A549 (cell line): ENCODE data around the gene ELOB.

ENCODE experiments used
- CTCF ChIP-seq: fragments of >200 bp; sonication (Bioruptor Twin); formaldehyde crosslinking; IDR thresholded peaks from 3 replicates; pipeline ENCODE4 v1.5.1; 2016
- EP300 ChIP-seq, 2 experiments: fragments of >200 bp; sonication (Bioruptor Twin); formaldehyde crosslinking; IDR thresholded peaks; 2 replicates in 1 of 2; 3 replicates in 1 of 2; pipeline ENCODE4 v1.6.1; 2016 to 2017
- HOXA7 ChIP-seq: fragments of 250-450 bp; sonication (Bioruptor Pico); IDR thresholded peaks from 2 replicates; pipeline ENCODE4 v1.5.0; 2020; ENCODE audit warnings: mild to moderate bottlenecking, moderate library complexity
- PBX3 ChIP-seq: IDR thresholded peaks from 2 replicates; pipeline ENCODE4 v1.6.1; 2012
- RFX5 ChIP-seq: fragments of 450-650 bp; IDR thresholded peaks from 2 replicates; pipeline ENCODE4 v1.7.1; 2014; ENCODE audit warnings: antibody characterized with exemption, mild to moderate bottlenecking, moderate library complexity

- TF ChIP-seq CTCF (no peak), RFX5 (no peak), EP300 (IDR thresholded peaks at IDR 0.05) (no peak), PBX3 (no peak), HOXA7 (CRISPR knock-in tag) (no peak)
Observed at GRCh38 chr16:2787961-2788360, 10.9 kb upstream of the ELOB start.
